Keratinocyte (primary cell): ENCODE results near the gene PSMB7. TPM values are rescaled to one million over a fixed set of nuclear protein-coding genes. Genes with fewer than 3 reads are reported as not detected.

Source experiments
- DNase-seq: peaks from one replicate; pipeline ENCODE4 v3.0.0-alpha.2; 2011; ENCODE audit warnings: low read depth, missing footprints, low spot score
- FAIRE-seq: peaks from 2 replicates; lab custom pipeline; 2011; peaks lifted over from hg19 to GRCh38; lab: Jason Lieb, UNC
- H2AFZ ChIP-seq: 2 replicates; pipeline ENCODE4 v1.6.0; 2012; ENCODE audit warnings: low read length, control low read depth, inconsistent platforms; ENCODE audit not compliant: control insufficient read depth
- H3K27ac ChIP-seq: 2 replicates; pipeline ENCODE4 v1.5.1; 2011; ENCODE audit warnings: low read length; ENCODE audit not compliant: control insufficient read depth, insufficient read depth
- H3K27me3 ChIP-seq: 3 replicates; pipeline ENCODE4 v1.6.0; 2011; ENCODE audit warnings: low read length; ENCODE audit not compliant: control insufficient read depth, insufficient read depth; ENCODE audit errors: extremely low read depth
- H3K36me3 ChIP-seq, 2 experiments: 2 replicates in 1 of 2; 3 replicates in 1 of 2; pipeline ENCODE4 v1.5.1; 2011; ENCODE audit warnings: low read length in 2 of 2, mild to moderate bottlenecking in 1 of 2; ENCODE audit not compliant: control insufficient read depth in 2 of 2, insufficient read depth in 2 of 2; ENCODE audit errors: extremely low read depth in 1 of 2
- H3K4me1 ChIP-seq: 3 replicates; pipeline ENCODE4 v1.5.1; 2011; ENCODE audit warnings: low read length; ENCODE audit not compliant: control insufficient read depth, insufficient read depth; ENCODE audit errors: extremely low read depth
- H3K4me2 ChIP-seq: 3 replicates; pipeline ENCODE4 v1.6.0; 2011; ENCODE audit warnings: low read depth, low read length; ENCODE audit not compliant: control insufficient read depth, insufficient read depth; ENCODE audit errors: extremely low read depth
- H3K4me3 ChIP-seq, 3 experiments: fragments of 200-600 bp in 1 of 3; sonication (generic) in 1 of 3; 2 replicates in 2 of 3; 3 replicates in 1 of 3; pipeline ENCODE4 v1.5.1; 2011 to 2016; ENCODE audit warnings: low read length in 3 of 3, mild to moderate bottlenecking in 3 of 3, control low read depth in 2 of 3, inconsistent platforms in 1 of 3, low read depth in 1 of 3, mixed read lengths in 1 of 3, mixed run types in 1 of 3, moderate library complexity in 1 of 3; ENCODE audit not compliant: control insufficient read depth in 2 of 3, insufficient read depth in 2 of 3; ENCODE audit errors: extremely low read depth in 1 of 3
- H3K79me2 ChIP-seq: 2 replicates; pipeline ENCODE4 v1.6.0; 2012; ENCODE audit warnings: low read length; ENCODE audit not compliant: control insufficient read depth, insufficient read depth
- H3K9ac ChIP-seq: 3 replicates; pipeline ENCODE4 v1.6.0; 2011; ENCODE audit warnings: low read length; ENCODE audit not compliant: control insufficient read depth, insufficient read depth; ENCODE audit errors: extremely low read depth
- H3K9me1 ChIP-seq: 3 replicates; pipeline ENCODE4 v1.6.0; 2011; ENCODE audit warnings: low read length; ENCODE audit not compliant: control insufficient read depth, insufficient read depth; ENCODE audit errors: extremely low read depth
- H3K9me3 ChIP-seq: 2 replicates; pipeline ENCODE4 v1.5.1; 2012; ENCODE audit warnings: low read depth, low read length; ENCODE audit not compliant: control insufficient read depth
- H4K20me1 ChIP-seq: 3 replicates; pipeline ENCODE4 v1.6.0; 2011; ENCODE audit warnings: low read length; ENCODE audit not compliant: control insufficient read depth, insufficient read depth; ENCODE audit errors: extremely low read depth
- CTCF ChIP-seq, 3 experiments: IDR thresholded peaks in 1 of 3; conservative IDR thresholded peaks in 1 of 3; optimal IDR thresholded peaks in 1 of 3; 2 replicates in 2 of 3; 3 replicates in 1 of 3; pipeline versions ENCODE3 to v1.5.1; 2011; ENCODE audit warnings: low read length in 3 of 3, mild to moderate bottlenecking in 3 of 3, moderate library complexity in 2 of 3, control low read depth in 1 of 3, inconsistent platforms in 1 of 3; ENCODE audit not compliant: insufficient read depth in 2 of 3; ENCODE audit errors: extremely low read depth in 1 of 3
- EZH2 ChIP-seq: IDR thresholded peaks from one replicate; pipeline ENCODE4 v1.6.1; 2012; ENCODE audit warnings: inconsistent platforms, mild to moderate bottlenecking, low read length, moderate library complexity
- dilution Hi-C: fragments of 300-500 bp; cut with MboI; formaldehyde crosslinking; loops from one replicate; pipeline ENCODE4 v1.7.0; 2020; ENCODE audit warnings: low sequenced_read_pairs; ENCODE audit not compliant: extremely low pct_ligation_motif_present
- polyA plus RNA-seq, 5 experiments: library from polyadenylated mRNA; depleted of rRNA in 3 of 5; stranded (reverse) in 3 of 5; stranded (forward) in 1 of 5; unstranded in 1 of 5; fragments of >200 nt; gene quantifications; 1 replicate in 1 of 5; 2 replicates in 3 of 5; 3 replicates in 1 of 5; pipeline versions ENCODE4 v1.2.1 to v1.2.3, GENCODE V29; 2011 to 2012; ENCODE audit warnings: missing spikeins in 2 of 5, low read depth in 1 of 5, low replicate concordance in 1 of 5

Gene PSMB7
- polyA plus RNA-seq, 1 donor (not counting 4 experiments of a cell fraction or from before 2014, with no cell fraction given), result 388 TPM

- Histone ChIP-seq H3K27ac (no peak overlapping the region), H4K20me1 (no peaks in the 10 kb centered on the region), H3K9me3 (no peaks in the 10 kb centered on the region), H3K36me3 (peaks cover 23 to 32% of the 10 kb centered on the region in 2 experiments), H3K79me2 (no peaks in the 10 kb centered on the region), H2AFZ (no peak overlapping the region), H3K4me1 (no peaks in the 10 kb centered on the region), H3K9ac (no peak overlapping the region), H3K27me3 (no peaks in the 10 kb centered on the region), H3K9me1 (no peaks in the 10 kb centered on the region), H3K4me2 (no peak overlapping the region), H3K4me3 (no peak overlapping the region)
- FAIRE-seq (peak; percentile 13), DNase-seq (no peak)
- TF ChIP-seq CTCF (optimal IDR thresholded peaks at IDR 0.05 in 1 of 3, IDR thresholded peaks at IDR 0.05 in 1 of 3, conservative IDR thresholded peaks at IDR 0.05 in 1 of 3; ENCODE audit: extremely low read depth in 1 of 3, insufficient read depth in 2 of 3, low read length in 3 of 3), result peak; percentile 90 to 96 (median 95)
- no peak for TF ChIP-seq EZH2
- dilution Hi-C loops, result loop anchor here (25.0 kb wide), 1 partner anchor 208 kb away; no protein-coding TSS in a partner anchor
These were observed 94.9 kb downstream of the PSMB7 start for GRCh38 chr9:124320062-124320973.

- Histone ChIP-seq H3K27ac (no peak overlapping the region), H3K9me3 (no peaks in the 10 kb centered on the region), H3K9ac (no peak overlapping the region), H3K27me3 (no peaks in the 10 kb centered on the region), H3K9me1 (no peaks in the 10 kb centered on the region), H3K4me1 (no peaks in the 10 kb centered on the region), H3K36me3 (peaks cover 17 to 28% of the 10 kb centered on the region in 2 experiments), H2AFZ (no peak overlapping the region), H3K4me2 (no peak overlapping the region), H3K79me2 (peaks cover 5% of the 10 kb centered on the region), H3K4me3 (no peak overlapping the region), H4K20me1 (no peaks in the 10 kb centered on the region)
- no peak for FAIRE-seq
- dilution Hi-C loops, result loop anchor here (25.0 kb wide), 1 partner anchor 204 kb away; no protein-coding TSS in a partner anchor
- no peak for DNase-seq
- TF ChIP-seq CTCF (optimal IDR thresholded peaks at IDR 0.05 in 1 of 3, IDR thresholded peaks at IDR 0.05 in 1 of 3, conservative IDR thresholded peaks at IDR 0.05 in 1 of 3; ENCODE audit: extremely low read depth in 1 of 3, insufficient read depth in 2 of 3, low read length in 3 of 3) (no peak), EZH2 (no peak)
These were observed 99.4 kb downstream of the PSMB7 start for GRCh38 chr9:124315882-124316281.
